ENCODE measurements around the gene EFCAB8.
"Not testable (repeated sequence)": the region's sequence is repeated elsewhere in the genome, so short reads cannot be mapped to it uniquely, and the experiment has no call there.

Gene EFCAB8

DNA sequence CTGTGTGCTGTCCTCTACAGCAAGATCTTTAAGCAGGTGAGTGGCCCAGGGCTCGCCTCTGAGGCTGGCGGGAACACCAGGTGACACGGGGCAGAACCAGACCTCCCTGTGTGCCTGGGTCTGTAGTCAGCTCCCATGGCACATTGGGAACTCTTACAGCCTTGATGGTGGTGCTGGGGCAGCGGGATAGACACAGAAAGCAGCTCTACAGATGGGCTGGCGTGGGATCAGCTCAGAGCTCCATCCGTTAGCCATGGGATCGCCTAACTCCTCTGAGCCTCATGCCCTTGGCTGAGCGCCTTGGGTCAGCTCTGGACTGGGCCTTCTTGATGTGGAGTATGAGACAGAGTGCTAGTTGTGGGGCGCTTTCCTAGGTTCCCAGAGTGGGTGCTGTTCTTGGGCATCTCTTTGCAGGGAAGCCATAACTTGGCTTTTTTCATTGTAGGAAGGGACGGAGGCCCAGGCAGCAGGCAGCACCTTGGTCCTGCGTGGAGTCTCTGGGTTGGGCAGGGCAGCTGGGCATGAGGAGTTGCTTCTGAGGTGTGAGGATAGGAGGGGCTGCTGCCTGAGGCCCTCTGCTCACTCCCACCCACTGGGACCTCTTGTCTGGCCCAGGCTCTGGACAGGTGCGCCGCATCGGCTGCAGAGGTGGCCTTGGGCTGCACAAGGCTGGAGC, 51.3 kb downstream of the EFCAB8 start:
- DNase-seq = no peak

DNA sequence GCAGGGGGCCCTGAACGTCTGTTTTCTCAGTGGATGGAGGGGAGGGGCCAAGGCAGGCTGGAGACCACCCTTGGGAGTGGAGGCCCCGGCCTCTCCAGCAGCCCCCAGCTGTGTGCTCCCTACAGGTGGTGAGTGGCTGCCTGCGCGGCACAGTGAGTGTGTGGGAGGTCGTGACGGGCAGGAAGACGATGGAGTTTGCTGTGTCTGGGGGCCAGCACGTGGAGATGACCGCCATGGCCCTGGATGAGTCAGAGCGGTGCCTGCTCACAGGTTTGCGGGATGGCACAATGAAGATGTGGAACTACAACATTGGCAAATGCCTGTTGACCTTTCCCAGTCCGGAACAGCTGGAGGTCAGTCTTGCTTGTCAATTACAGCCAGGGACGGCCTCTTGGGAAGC, 52.6 kb downstream of the EFCAB8 start:
- DNase-seq = no peak

DNA sequence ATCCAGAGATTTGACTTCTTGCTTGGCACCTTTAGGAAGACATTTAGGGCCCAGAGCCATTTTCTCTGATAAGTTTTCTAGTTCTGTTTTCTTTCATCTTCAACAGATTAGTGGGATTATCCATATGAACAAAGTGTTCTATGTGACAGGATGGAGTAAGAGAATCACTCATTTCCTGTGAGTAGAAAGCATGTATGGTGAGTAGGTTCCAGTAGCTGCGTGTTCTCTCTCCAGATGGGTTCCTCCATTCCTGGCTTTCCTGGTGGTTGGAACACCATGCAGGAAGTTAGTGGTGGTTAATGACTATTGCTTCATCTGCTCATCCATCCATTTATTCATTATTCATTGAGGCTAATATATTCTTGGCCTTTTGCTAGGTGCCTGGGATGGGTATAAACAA, 54.0 kb downstream of the EFCAB8 start:
- no peak for DNase-seq

DNA sequence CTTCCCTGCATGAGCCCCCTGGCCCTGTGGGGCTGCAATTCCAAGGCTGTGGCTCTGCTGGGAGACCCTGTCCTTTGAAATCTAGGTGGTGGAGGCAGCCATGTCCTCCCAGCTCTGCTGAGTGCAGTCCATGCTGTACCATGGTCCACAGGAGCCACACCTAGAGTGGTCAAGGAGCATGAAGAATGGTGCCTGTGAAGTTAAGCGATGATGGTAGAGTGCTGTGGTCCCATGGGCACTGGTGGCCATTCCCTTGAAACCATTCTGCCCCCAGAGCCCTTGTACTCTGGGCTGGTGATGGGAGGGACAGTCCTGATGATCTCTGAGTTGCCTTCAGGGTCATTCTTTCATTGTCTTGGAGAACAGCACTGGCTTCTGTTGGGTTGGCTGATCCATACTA, 55.3 kb downstream of the EFCAB8 start:
- no peak for DNase-seq

DNA sequence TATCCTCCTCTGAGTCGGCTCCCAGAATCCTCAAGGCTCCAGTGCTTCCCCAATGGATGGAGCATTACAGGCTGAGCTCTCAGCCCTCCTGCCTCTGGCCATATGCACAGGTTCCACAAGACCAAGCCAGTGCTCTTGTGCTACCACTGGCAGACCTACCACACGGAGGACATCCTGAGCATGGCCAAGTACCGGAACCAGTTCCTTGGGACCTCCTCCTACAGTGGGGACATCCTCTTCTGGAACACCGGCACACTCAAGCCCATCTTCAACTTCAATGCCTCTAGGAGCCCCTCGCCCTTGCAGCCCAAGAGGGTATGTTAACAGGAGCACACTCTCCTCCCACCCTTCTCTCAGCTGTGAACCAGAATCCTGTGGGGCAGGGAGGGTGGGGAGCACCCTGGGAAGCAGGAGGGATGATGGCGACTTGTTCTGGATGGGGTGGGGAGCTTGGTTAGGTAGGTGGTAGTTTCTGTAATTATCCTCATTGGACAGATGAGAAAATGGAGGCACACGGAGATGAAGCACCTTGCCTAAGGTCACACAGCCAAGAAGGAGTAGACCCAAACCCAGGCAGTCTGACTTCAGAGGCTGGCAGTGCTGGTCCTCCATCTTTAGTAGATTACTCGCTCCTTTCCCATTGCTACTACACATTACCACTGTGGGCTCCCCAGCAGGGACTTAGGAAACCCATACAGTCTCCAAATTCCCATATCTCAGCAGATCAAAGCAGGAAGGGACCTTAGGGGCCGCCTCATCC, 58.6 kb downstream of the EFCAB8 start:
- no peak for DNase-seq

DNA sequence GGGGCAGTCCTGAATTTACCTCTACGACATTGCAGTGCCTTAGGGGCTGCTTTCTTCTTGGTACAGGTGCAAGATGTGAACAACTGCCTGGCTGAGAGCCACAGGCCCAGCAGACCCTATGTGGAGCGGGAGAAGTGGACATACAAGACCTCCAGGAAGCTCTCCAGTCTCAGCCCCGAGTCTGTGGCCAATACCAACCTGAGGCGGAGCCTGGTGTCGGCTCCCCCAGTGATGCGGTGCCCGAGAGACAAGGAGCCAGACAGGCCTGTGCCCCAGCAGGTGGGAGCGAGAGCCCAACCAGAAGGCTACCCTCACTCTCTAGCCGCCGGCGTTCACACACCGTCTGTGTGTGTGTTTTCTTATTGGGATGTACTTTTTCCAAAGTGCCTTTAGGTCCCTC, 59.6 kb downstream of the EFCAB8 start:
- DNase-seq = no peak

DNA sequence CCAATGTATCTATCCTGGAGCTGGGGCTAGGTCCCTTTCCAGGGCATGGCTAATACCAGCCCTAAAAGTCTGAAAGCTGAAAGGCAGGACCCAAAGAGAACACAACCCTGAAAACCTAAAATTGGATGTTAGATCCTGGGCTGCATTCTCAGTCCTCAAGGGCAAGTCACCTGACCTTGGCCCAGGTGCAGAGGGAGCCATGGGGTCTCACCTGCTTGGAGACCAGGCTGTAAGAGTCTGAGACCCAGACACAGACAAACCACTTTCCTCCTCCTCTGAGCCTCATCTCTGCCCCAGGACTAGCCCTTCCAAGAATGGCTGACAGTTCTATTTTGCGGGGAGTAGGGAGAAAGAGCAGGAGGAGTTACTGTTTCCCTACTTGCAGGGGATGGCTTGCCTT, 60.0 kb downstream of the EFCAB8 start:
- no peak for DNase-seq

DNA sequence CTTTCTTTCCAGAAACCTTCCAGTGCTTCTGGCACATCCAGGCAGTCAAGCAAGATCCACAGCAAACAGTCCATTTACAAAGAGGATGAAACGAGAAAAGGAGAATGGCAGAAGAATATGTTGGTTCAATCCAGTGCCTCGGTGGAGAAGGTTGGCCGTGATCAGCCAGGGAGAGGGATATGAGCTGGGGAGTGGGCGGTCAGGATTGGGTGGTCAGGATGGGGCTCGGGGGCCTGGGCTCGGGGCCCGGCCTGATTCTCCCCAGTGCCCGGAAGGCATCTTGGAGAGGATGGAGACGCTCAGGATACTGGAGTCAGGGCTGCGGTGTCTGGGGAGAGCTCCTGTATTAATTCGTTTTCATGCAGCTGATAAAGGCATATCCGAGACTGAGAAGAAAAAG, 61.3 kb downstream of the EFCAB8 start:
- DNase-seq = no peak

DNA sequence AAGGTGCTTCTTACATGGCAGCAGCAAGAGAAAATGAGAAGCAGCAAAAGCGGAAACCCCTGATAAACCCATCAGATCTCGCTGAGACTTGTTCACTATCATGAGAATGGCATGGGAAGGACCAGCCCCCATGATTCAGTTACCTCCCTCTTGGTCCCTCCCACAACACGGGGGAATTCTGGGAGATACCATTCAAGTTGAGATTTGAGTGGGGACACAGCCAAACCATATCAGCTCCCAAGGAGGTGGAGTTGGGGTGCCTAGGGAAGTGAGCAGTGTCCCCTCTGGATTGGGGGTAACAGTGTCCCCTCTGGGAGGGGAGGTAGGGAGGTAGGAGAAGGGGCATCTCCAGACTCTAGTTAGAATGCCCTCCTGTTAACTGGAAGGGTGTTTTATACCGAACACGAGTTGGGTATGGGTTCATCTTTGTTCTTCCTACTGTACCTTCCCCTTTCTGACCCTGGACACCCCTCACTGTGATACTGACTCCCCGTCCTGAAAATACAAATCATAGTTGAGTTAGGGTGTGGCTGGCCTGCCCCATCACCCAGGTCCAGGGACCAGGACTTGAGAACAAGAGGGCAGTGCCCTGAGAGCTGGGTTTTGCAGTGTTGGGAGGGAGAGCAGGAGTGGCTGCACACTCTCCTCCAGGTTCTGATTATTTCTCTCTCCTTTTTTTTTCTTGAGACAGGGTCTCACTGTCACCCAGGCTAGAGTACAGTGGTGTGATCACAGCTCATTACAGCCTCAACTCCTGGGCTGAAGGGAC, 62.0 kb downstream of the EFCAB8 start:
- no peak for DNase-seq

DNA sequence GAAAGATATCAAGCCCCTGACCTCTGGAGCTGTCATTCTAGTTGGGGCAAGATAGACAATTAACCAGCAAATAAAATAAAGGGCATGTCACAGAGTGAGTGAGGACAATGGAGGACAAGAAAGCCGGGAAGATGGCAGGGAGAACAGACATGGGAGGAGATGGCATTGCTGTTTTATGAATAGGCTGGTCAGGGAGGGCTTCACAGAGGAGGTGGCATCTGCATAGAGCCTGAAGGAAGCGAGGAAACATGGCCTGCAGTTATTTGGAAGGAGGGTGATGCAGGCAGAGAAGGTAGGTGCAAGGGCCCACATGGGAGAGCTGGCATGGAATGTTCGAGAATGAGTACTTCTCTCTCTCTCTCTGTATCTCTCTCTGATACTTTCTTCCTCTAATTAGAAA, 63.7 kb downstream of the EFCAB8 start:
- no peak for DNase-seq

DNA sequence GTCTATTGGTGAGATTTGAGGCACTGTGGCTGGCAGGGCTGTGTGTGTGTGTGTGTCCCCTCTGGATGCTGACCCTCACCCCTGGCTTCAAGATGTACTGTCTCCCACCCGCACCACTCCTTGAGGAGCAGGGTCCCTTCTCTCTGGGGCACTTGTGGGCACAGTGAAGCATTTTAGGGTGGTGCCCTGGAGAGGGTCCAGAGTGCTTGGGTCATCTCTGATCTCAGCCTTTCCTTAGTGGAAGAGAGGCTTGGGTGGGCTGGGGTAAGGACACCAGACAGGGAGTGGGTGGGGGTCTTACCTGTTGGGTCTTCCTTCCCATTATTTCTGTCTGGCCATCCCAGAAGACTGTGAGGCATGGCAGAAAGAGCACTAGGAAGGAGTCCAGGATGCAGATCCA, 66.1 kb downstream of the EFCAB8 start:
- no peak for DNase-seq

DNA sequence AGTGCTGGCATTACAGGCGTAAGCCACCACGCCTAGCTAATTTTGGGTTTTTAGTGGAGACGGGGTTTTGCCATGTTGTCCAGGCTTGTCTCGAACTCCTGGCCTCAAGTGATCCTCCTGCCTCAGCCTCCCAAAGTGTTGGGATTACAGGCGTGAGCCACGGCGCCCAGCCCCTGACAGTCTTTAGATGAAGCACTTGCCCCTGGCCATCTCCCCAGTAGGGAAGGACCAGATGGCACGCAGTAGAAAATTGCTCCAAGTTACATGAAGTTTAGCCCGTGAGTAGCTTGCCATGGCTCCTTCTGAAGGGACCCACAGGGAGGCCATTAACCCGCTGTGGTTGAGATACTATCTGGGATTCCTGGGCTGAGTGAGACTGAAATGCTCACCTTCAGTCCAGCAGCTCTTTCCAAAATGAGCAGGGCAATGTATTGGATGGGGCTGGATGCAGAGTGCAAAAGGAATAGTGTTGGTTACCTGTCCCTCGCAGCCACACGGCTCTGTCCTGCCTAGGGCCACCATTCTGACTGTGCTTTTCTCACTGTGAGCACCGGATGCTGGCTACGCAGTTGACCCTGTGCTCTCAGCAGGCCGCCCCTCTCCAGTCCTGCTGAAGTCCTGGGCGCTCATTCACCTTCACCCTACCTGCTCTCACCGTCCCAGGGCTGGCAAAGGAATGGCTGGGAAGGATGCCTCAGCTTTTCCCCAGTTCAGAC, 66.9 kb downstream of the EFCAB8 start:
- DNase-seq = no peak

DNA sequence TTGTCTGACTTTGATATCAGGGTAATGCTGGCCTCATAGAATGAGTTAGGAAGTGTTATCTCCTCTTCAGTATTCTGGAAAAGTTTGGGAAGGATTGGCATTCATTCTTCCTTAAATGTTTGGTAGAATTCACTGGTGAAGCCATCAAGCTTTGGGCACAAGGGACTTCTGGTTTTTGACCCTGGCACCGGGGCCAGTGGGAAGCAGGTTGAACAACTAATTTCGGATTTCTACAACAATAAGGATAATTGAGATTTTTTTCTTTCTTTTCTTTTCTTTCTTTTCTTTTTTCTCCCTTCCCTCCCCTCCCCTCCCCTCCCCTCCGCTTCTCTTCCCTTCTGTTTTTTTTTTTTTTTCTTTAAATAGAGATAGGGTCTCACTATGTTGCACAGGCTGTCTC, 70.4 kb downstream of the EFCAB8 start:
- no peak for DNase-seq

DNA sequence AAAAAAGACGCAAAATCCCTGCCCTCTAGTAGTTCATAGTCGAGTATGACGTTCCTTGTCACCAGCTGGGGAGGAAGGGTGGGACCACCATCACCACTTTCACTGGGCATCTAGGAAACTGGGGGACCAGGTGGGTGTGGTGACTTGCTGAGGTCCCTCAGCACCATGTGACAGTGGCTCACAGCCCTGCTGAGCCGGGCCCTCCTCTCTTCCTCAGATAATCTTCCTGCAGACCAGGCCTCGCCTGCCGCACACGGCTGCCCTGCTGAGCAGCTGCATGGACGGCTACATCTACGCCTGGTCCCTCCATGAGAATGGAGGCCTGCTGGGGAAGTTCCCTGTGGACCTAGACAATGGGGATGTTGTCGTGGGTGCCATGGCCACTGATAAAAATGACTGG, 71.5 kb downstream of the EFCAB8 start:
- no peak for DNase-seq

DNA sequence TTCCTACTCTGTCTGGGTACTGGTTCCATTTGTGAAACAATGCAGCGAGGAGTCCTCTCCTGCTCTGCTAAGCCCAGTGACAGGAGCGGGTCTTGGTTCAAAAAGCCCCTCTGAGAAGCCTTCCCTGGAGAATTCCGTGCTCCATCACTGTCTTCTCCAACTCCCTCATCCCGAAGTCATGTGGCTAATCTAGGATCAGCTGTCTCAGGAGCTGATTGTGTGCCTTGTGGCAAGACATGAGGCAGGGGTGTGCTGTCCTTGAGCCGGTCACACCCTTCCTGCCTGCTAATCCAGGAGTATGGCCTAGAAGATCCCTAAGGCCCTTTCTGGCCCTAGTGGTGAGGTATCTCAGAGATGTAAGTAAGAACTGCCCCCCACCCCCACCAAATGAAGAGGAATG, 72.0 kb downstream of the EFCAB8 start:
- DNase-seq = no peak

DNA sequence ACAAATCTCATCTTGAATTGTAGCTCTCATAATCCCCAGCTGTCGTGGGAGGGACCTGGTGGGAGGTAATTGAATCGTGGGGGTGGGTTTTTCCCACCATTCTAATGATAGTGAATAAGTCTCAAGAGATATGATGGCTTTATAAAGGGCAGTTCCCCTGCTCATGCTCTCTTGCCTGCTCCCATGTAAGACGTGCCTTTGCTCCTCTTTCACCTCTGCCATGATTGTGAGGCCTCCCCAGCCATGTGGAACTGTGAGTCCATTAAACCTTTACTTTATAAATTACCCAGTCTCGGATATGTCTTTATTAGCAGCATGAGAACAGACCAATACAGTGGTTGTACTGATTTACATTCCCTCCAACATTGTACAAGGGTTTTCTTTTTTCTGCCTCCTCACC, 75.9 kb downstream of the EFCAB8 start:
- no peak for DNase-seq

DNA sequence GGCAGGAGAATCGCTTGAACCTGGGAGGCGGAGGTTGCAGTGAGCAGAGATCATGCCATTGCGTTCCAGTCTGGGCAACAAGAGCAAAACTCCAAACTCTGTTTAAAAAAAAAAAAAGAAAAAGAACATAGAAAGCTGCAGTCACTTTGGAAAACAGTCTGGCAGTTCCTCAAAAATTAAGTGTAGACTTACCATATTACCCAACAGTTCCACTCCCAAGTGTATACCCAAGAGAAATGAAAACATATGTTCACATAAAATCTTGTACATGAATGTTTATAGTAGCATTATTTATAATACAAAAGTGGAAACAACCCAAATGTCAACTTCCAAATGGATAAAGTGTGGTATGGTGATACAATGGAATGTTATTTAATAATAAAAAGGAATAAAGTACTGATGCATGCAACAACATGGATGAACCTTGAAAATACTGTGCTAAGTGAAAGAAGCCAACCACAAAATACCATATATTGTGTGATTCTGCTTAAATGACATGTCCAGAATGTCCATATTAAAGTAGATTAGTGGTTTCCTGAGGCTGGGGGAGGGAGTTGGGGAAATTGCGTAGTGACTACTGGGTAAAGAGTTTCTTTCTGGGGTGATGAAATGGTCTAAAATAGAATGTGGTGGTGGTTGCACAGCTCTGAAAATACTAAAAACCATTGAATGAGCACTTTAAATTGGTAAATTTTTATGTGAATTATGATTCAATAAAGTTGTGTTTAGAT, 82.6 kb downstream of the EFCAB8 start:
- DNase-seq = no peak

DNA sequence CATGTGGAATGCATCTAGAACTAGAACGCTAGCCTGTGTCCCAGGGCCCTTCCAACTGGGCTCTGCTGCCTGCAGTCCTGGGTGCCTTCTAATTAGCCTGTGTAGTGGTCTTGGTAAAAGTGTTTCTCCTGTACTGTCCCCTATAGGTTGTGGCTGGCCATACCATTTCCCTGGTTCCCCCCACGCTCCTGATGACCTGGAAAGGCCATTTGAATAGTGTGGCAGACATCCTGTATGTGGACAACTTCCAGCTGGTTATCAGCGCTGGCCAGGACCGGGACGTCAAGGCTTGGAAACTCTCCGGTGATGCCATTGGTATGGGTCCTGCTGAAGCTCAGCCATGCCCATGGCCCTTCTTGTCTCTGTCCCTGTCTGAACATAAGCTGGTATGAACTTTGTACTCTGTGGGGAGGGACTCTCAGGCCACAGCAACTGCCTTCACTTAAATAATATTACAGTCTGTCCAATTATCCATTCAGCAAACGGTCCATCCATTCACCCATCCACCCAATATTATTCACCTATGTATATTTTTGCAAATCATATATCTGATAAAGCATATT, 84.8 kb downstream of the EFCAB8 start:
- no peak for DNase-seq

DNA sequence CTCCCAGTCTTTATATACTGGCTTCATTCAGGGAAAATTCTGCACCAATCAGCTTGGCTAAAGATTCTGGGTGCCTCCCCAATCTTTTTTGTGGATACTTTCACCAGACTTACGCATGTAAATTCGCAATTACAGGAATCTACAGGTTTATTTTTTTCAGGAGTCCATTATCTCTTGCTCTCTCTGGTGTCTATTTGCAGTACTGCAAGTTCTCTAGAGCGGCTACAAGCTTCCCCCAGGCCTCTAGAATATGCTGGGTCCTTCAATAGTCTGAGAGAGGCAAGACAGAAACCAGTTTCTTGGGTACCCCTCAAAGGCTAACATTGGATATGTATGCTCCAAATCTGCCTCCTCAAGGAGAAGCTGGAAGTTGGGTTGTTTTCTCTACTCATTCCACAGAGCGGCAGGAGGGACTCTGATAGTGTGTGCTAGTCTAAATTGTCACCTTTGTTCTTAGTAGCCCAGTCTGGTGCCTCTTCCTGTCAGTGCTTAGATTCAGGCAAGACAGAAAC, 87.0 kb downstream of the EFCAB8 start:
- DNase-seq = no peak

DNA sequence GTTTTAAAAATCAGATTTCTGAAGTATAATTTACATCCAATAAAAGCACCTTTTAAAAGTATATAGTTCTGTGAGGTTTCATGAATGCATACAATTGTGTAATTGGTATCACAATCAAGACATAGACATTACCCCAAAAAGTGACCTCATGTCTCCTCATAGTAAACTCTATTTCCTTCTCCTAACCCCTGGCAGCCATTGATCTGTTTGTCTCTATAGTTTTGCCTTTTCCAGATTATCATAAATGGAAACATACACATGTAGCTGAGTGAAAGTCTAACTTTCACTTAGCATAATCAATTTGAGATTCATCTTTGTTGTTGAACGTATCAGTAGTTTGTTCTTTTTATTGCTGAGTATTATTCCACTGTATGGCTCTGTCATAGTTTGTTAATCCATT, 87.9 kb downstream of the EFCAB8 start:
- no peak for DNase-seq

DNA sequence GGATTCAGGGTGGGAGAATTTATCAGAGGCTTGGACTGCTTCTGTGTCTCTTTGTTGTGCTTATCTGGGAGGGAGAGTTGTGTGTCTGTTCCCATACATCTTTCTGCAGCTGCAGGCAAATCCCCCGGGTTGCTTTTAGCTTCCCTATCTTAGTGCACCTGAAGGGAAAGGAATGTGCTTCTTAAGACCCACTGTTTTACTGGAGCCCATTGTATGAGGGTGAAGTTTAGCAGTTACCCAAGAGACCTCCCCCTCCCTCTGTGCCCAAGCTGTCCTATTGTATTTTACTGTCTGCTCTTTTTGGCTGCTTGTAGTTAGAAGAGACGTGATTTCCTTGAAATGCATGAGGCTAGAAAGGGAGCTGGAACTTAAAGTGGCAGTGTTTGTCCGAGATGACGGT, 91.8 kb downstream of the EFCAB8 start:
- not testable (repeated sequence) for DNase-seq

Measured in anterior cingulate cortex (tissue), 58 donors.